CD4-positive, alpha-beta T cell treated with Interleukin-12 subunit alpha and Interleukin-12 subunit beta, for 1 hour (primary cell): ENCODE results near the gene NR2C1.
"Not testable (repeated sequence)": the region's sequence is repeated elsewhere in the genome, so short reads cannot be mapped to it uniquely, and the experiment has no call there.

Source experiments
- DNase-seq: peaks from one replicate; pipeline ENCODE4 v3.0.0-alpha.2; 2020

The NR2C1 gene

GRCh38 chr12:95072900-95073697 is at the start of gene NR2C1:
Gene NR2C1 (minus strand): TSS chr12:95073618. CDS start chr12:95067384, 6,234 bp downstream.
- peak; percentile 95 for DNase-seq

DNA sequence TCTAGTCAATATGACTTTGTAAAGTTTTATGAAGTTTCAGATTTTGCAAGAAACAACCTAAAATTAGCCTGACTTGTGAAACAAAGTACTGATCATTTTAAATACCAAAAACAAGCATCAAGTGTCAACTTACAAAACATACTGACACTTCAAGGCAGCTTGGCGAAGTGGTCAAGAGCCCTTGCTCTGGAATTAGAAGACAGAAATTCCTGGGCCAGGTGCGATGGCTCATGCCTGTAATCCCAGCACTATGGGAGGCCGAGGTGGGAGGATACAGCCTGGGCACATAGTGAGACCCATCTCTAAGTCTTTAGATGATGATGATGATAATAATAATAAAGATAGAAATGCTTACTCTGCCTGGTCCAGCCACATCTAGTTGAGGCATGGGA is 45.4 kb upstream of the NR2C1 start:
- DNase-seq = no peak

DNA sequence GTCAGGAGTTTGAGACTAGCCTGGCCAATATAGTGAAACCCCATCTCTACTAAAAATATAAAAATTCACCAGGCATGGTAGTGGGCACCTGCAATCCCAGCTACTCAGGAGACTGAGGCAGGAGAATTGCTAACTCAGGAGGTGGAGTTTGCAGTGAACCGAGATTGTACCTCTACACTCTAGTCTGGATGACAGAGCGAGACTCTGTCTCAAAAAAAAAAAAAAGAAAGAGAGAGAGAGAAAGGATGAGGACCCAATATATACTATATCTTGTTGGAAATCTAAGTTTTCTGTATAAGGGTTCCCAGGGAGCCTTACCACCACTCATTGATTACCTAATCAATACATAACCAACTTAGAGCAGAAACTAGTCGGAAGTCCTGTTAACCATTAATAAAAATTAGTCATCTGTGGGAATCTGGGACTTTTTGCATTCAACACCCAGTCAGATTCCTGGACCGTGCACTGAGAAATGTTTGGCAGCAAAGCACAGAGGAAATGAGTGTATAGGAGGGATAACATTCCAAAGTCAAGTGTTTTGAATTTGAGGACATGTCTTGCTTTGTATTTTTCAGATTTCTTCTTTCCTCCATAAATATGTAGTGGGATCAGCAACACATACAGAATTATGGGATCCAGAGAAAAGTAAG is 44.8 kb upstream of the NR2C1 start:
- DNase-seq = no peak

- DNase-seq = peak; percentile 75
Observed at GRCh38 chr12:95117178-95117599, 43.8 kb upstream of the NR2C1 start.

DNA sequence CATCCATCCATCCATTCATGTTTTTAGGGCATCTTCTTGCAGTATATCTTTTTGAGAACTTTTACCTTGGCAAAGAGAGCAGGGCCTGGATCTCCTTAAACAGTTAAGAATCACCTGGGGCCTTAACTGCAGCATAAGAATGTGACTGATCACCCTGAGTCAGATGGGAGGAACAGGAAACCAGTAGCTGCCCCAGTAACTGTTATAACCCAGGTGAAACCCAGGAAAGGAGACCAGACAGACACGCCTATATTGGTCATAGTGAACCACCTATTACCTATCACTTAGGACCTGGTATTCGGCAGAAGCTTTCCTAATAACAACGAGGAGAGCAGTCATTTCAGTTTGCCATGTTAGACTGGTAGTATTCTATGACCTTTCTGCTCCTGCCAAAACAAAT is 43.4 kb upstream of the NR2C1 start:
- DNase-seq = peak; percentile 6

DNA sequence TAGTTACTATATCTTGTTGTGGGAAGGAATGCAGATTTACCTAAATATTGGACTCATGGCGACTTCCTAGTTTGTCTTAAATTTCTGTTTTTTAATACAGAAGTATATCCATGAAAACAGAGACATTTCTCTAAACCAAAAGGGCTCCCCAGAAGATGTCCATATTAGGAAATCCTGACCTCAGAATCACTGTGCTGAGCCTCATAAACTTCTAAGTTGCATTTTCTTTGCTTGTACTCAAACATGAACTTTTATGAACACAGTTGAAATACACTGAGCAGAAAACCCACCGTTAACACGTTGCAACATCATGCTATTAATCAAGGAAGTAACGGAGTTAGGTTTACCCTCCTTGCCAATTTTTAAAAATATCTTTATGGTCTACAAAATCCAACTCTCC is 42.9 kb upstream of the NR2C1 start:
- DNase-seq = no peak

DNA sequence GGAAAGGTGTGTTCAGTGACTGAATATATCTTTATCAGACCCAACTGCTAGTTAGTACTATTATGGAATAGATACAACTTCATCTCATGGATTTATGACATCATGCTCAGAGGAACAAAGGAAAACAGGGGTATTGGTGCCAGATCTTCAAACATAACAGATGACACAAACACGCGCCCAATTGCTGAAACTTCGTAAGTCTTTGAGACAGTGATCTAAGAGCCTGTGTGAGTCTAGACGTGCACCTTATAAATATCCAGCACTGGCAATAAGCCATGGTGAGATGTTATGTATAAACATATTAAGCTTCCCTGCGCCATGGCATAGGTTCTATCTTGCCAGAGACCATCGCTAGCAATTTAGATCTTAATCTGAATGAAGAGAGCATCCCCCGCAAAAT is 42.2 kb upstream of the NR2C1 start:
- DNase-seq = no peak

- DNase-seq = no peak
Observed at GRCh38 chr12:95114766-95115405, 41.5 kb upstream of the NR2C1 start.

DNA sequence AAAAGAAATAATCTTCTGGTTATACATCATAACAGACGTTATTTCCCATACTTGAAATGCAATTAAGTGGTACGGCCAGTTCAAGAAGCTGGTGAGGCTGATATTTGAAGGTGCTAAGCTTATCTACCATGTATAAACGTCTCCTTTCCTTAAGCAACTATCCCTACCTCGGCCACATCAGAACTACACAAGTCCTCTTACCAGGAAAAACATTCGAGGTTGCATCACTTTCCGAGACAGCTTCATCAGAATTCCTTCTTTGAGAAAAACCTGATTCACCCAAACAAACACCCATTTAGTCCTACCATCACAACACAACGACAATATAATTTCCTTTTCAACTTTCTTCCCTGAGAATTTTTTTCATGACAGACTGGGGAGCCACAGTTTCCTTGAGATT is 33.9 kb upstream of the NR2C1 start:
- DNase-seq = no peak

GRCh38 chr12:95105540-95105939 is 32.1 kb upstream of the NR2C1 start:
- no peak for DNase-seq

DNA sequence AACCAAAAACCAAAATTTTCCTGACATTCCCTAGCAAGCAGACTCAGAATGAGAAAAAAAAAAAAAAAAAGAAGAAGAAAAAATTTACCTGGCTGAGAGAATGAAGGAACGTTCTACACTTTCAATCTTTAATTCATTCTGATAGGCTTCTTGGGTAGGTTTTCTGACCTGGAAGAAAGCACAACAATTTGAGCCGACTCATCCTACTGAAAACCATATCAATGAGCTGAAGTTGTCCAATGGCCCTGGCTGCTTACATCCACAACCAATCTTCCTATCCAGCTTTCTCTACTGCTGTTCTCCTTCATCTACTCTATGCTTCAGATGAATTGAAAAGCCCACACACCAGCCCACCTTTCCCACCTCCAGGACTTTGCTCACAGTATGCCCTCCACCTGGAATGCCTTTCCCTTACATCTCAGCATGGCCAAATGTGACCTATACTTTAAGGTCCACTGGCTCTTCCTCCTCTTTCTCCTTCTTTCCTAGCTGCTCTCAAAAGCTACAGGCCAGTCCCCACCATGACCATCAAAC is 31.6 kb upstream of the NR2C1 start:
- DNase-seq = no peak

DNA sequence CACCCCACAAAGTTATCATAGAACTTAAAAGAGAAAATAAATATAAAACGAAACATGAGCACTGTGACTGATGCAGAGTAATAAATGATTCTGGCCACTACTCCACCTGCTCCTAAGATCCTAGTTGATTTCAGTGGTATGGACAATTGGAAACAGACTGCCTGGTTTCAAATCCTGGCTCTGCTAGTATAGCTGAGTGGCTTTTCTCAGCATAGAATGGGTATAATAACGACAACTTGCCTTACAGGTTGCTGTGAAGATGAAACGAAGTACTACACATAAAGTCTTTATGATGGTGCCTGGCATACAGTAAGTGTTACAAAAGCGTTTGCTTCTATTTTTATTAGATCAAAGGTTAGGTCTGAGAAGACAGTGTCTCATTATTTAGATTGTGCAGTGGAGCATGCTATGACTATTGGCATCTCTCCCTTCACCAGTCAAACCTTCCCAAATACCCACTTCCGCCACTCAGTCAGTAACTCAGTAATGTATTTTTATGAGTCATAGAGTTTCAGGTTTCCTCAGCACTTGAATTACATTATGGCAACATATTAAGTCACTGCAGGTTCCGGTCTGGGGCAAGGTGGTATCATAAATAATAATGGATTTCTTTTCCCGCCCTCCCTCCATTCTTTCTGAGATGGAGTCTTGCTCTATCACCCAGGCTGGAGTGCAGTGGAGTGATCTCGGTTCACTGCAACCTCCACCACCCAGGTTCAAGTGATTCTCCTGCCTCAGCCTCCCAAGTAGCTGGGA is 29.7 kb upstream of the NR2C1 start:
- DNase-seq = peak; percentile 7

- not testable (repeated sequence) for DNase-seq
Observed at GRCh38 chr12:95101957-95102356, 28.5 kb upstream of the NR2C1 start.

- DNase-seq = no peak
Observed at GRCh38 chr12:95100264-95101190, 27.1 kb upstream of the NR2C1 start.

GRCh38 chr12:95099270-95099790 is 25.9 kb upstream of the NR2C1 start:
- no peak for DNase-seq

GRCh38 chr12:95096852-95097251 is 23.4 kb upstream of the NR2C1 start:
- DNase-seq = no peak

DNA sequence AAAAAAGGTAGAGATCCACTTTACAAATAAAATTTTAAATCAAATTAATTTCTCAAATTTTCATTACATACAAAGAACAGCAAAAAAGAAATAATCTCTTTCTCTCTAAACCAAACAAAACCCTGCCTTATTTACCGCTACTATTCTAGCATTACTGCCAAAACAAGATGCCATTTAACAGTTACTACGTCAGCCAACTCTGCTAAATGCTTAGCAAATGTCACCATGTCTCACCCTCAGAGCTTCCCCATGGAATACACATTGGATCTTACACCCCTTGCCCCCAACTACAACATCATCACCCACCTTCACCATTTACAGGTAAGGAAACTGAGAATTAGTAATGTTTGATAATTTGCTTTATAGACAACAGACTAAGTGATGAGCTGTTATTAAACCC is 23.0 kb upstream of the NR2C1 start:
- no peak for DNase-seq

DNA sequence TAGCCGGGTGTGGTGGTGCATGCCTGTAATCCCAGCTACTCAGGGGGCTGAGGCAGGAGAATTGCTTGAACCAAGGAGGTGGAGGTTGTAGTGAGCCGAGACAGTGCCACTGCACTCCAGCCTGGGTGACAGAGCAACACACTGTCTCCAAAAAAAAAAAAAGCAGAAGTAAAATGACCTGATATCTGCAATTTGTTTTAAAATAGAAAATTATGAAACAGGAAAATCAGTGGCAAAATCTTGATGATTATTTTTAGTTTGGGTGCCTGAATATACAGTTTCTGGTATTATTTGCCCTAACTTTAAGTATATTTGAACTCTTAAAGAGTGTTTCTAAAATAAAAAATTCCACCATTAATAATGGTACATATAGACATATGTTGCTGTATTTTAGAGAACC is 22.4 kb upstream of the NR2C1 start:
- DNase-seq = not testable (repeated sequence)

DNA sequence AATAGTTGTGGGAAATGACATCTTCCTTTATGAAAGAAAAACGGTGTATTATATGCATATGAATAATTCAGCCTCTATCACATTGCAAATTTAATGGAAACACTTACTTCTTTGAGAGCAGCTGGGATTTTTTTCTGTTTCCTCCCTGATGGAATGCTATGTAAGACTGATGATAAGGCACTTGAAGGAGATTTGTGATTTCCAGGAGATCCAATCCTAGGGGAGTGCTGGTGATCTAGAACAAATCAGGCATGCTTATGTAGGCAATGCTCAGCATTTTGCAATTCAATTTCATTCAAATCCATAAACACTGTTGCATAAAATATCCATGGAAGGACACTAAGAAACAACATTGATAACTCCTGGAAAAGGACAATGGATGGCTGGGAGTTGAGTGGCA is 16.0 kb upstream of the NR2C1 start:
- no peak for DNase-seq

- DNase-seq = no peak
Observed at GRCh38 chr12:95088379-95088778, 15.0 kb upstream of the NR2C1 start.

DNA sequence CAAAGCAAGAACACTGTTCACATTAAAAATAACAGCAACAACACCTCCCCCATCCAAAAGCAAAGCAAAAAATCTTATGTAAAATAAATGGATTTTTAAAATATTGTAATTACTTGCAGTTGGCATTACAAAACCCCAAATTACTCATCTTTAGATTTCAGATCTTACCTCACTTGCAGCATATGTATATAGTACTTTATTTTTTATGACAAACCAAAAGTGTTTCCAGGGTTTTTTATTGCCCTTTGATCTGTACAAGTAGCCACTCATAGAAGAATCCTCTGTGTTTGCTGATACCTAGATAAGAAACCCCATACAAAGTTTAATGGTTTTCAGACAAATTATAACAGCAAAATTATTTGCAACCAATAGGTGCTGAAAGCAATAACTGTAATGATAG is 12.2 kb upstream of the NR2C1 start:
- DNase-seq = no peak

DNA sequence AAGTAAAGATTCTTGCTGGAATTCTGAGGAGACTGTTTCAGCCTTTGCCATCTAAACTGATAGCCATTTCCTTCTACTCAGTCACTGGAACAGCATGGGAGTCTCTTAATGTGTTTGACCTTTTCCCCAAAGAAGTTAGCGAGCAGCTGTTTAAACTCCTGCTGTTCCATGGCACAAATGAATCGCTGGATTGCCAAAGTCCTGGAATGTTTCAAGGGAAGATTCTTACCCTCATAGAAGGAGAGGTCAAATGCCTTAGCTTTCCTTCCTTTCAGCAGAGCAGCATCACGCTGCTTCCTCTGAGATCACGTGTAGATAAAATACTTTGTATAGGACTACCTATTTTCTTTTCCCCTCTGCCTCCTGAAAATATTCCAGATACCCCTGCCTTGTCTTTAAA is 10.5 kb upstream of the NR2C1 start:
- DNase-seq = no peak
